Vagina (tissue), 2 donors: ENCODE data around the gene KRTAP10-1. TPM values are rescaled to one million over a fixed set of nuclear protein-coding genes. Genes with fewer than 3 reads are reported as not detected.

Experiments
- DNase-seq, 2 donors: peaks; one replicate each; pipeline ENCODE4 v3.0.0-alpha.2; 2017; ENCODE audit errors: extremely low spot score in 2 of 2
- H3K27ac ChIP-seq: fragments of 200-600 bp; sonication (generic); one replicate; pipeline ENCODE4 v1.5.1; 2019
- H3K27me3 ChIP-seq: fragments of 200-600 bp; sonication (generic); one replicate; pipeline ENCODE4 v1.5.1; 2019
- H3K36me3 ChIP-seq, 2 donors: fragments of 200-600 bp; sonication (generic); one replicate each; pipeline ENCODE4 v1.5.1; 2017 to 2019
- H3K4me1 ChIP-seq: fragments of 200-600 bp; sonication (generic); one replicate; pipeline ENCODE4 v1.5.1; 2019
- H3K4me3 ChIP-seq, 2 donors: fragments of 200-600 bp; sonication (generic); 1 replicate in 1 of 2; 2 replicates in 1 of 2; pipeline ENCODE4 v1.5.1; 2016 to 2019
- H3K9me3 ChIP-seq: fragments of 200-600 bp; sonication (generic); one replicate; pipeline ENCODE4 v1.5.1; 2019
- CTCF ChIP-seq, 3 experiments: fragments of 450-650 bp in 2 of 3; fragments of 200-600 bp in 1 of 3; sonication (generic) in 1 of 3; IDR thresholded peaks; one replicate each; pipeline ENCODE4 v1.5.1; 2017 to 2019; ENCODE audit warnings: antibody characterized with exemption in 3 of 3, mild to moderate bottlenecking in 2 of 3, moderate library complexity in 2 of 3
- POLR2A ChIP-seq, 2 donors: fragments of 450-650 bp; IDR thresholded peaks; one replicate each; pipeline ENCODE4 v1.6.1; 2017; ENCODE audit warnings: antibody characterized with exemption in 2 of 2, mild to moderate bottlenecking in 2 of 2, moderate library complexity in 2 of 2
- POLR2AphosphoS5 ChIP-seq, 2 donors: sonication (generic); formaldehyde crosslinking; IDR thresholded peaks; one replicate each; pipeline ENCODE4 v1.9.0; 2017; ENCODE audit warnings: antibody characterized with exemption in 2 of 2, mild to moderate bottlenecking in 2 of 2, low read depth in 1 of 2; ENCODE audit not compliant: insufficient read depth in 1 of 2
- intact Hi-C: fragments of 100-400 bp; cut with DNase I; formaldehyde crosslinking; loops from one replicate; pipeline ENCODE4 v1.15.1; 2023
- total RNA-seq: library from RNA; depleted of rRNA; stranded (reverse); fragments of >200 nt; gene quantifications from one replicate; pipeline ENCODE4 v1.2.3, GENCODE V29; 2016

KRTAP10-1 gene
- total RNA-seq, 1 donor from 2014 or later: not detected

GRCh38 chr21:44530903-44531605, 8.9 kb downstream of the KRTAP10-1 start:
- intact Hi-C loops: no loop called here
- H3K4me1 ChIP-seq: no peaks in the 10 kb centered on the region
- no peaks in the 10 kb centered on the region for H3K9me3 ChIP-seq
- H3K27me3 ChIP-seq: no peaks in the 10 kb centered on the region
- H3K27ac ChIP-seq: no peak overlapping the region
- DNase-seq: no peak
- no peaks in the 10 kb centered on the region for H3K36me3 ChIP-seq
- H3K4me3 ChIP-seq: no peak overlapping the region
- TF ChIP-seq POLR2AphosphoS5 (IDR thresholded peaks at IDR 0.05; ENCODE audit: insufficient read depth in 1 of 2, low read depth in 1 of 2) (no peak), CTCF (IDR thresholded peaks at IDR 0.05) (no peak), POLR2A (IDR thresholded peaks at IDR 0.05) (no peak)

- Histone ChIP-seq H3K4me3 (no peak overlapping the region), H3K9me3 (no peaks in the 10 kb centered on the region), H3K36me3 (no peaks in the 10 kb centered on the region), H3K27ac (no peak overlapping the region), H3K4me1 (no peaks in the 10 kb centered on the region), H3K27me3 (no peaks in the 10 kb centered on the region)
- intact Hi-C loops: no loop called here
- no peak for TF ChIP-seq POLR2A (IDR thresholded peaks at IDR 0.05)
- no peak for DNase-seq
Measured at GRCh38 chr21:44530221-44530902, 9.6 kb downstream of the KRTAP10-1 start.

DNA sequence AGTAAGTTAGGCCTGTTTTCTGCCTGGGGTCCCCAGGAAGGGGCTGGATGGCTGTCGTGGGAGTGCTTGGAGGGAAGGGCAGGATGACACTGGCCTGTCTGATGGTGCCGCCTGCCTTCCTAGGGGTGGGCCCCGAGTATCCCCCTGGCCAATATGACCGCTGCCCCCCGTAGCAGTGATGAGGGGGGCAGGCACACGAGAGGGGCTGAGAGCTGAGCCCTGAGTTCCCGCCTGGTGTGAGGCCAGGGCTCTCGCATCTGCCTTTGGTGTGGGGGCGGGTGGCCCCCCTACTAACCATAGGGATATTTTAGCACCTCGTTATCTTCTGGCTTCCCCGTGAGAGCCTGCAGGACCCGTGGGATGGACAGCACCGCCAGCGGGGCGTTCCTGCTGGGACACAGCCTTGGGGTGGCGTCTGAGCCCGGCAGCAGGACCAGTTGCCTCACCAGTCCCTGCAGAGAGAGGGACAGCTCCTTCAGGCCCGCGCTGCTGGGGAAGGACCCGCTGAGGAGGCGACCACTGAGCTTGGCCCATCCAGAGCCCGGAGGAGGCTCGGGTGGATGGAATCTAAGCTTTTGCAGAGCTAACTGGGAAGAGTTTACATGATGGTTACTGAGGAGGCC, 10.4 kb downstream of the KRTAP10-1 start:
- TF ChIP-seq POLR2A (IDR thresholded peaks at IDR 0.05) (no peak), CTCF (IDR thresholded peaks at IDR 0.05) (no peak), POLR2AphosphoS5 (IDR thresholded peaks at IDR 0.05; ENCODE audit: insufficient read depth in 1 of 2, low read depth in 1 of 2) (no peak)
- H3K4me3 ChIP-seq: no peak overlapping the region
- intact Hi-C loops: no loop called here
- no peaks in the 10 kb centered on the region for H3K36me3 ChIP-seq
- no peaks in the 10 kb centered on the region for H3K9me3 ChIP-seq
- no peaks in the 10 kb centered on the region for H3K4me1 ChIP-seq
- no peak overlapping the region for H3K27ac ChIP-seq
- no peak for DNase-seq
- H3K27me3 ChIP-seq: no peaks in the 10 kb centered on the region

DNA sequence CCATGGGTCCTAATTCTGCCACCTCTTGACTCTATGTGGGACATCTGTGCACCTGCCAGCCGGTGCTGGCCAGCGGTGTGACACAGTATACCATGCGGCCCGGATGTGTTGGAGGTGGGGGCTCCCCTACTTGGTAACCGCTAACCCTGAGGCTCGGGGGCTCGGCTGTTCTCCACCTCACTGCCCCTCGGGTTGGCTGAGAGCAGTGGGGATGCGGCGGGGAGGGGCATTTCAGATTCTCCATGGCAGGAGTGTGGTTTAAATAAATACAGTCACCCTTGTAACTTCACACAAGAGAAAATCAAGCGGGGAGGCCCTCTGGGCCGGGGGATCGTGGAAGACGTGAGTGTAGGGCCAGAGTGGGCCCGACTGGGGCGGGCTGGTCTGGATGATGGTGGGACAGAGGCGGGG, 11.0 kb downstream of the KRTAP10-1 start:
- H3K9me3 ChIP-seq: no peaks in the 10 kb centered on the region
- H3K27me3 ChIP-seq: no peaks in the 10 kb centered on the region
- no peak overlapping the region for H3K4me3 ChIP-seq
- no peak for DNase-seq
- TF ChIP-seq POLR2A (IDR thresholded peaks at IDR 0.05): no peak
- TF ChIP-seq CTCF (IDR thresholded peaks at IDR 0.05): no peak
- no peak for TF ChIP-seq POLR2AphosphoS5 (IDR thresholded peaks at IDR 0.05; ENCODE audit: insufficient read depth in 1 of 2, low read depth in 1 of 2)
- no peaks in the 10 kb centered on the region for H3K4me1 ChIP-seq
- no peaks in the 10 kb centered on the region for H3K36me3 ChIP-seq
- intact Hi-C loops: no loop called here
- H3K27ac ChIP-seq: no peak overlapping the region

DNA sequence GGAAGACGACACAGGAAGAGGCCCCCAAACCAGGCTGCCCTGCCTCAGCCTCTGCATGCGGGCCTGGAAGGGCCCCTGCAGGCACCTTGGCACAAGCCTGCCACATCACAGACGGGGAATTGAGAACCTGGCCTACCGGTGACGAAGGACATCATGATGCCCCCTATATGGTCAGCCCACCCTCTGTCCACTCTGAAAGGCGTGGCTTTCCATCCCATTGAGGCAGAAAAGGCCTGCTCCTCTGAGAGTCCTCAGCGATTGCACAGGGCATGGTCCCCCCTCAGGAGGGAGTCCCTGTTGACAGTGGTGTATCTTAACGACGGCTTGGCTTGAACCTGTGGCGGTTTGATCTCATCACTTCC, 11.4 kb downstream of the KRTAP10-1 start:
- Histone ChIP-seq H3K27me3 (no peaks in the 10 kb centered on the region), H3K27ac (no peak overlapping the region), H3K4me3 (no peak overlapping the region), H3K9me3 (no peaks in the 10 kb centered on the region), H3K4me1 (no peaks in the 10 kb centered on the region), H3K36me3 (no peaks in the 10 kb centered on the region)
- intact Hi-C loops: no loop called here
- DNase-seq: no peak
- TF ChIP-seq POLR2AphosphoS5 (IDR thresholded peaks at IDR 0.05; ENCODE audit: insufficient read depth in 1 of 2, low read depth in 1 of 2): no peak
